Measurements from ENCODE around the gene SYMPK.

SYMPK gene

DNA sequence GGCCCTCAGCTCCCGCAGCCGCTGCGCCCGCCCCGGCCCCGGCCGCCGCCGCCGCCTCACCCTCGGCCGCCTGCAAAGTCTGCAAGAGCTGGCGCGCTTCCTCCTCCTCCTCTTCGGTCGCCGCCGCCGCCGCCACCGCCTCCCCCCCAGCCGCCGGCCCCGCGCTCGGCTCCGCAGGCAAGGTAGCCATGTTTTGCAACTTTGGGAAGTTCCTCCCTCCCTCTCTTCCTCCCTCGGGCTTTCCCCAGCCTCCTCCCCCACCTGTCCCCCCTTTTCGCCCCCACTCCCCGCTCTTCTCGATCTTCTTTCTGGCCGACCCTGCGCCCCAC lies 94.3 kb downstream of the SYMPK start:
- in situ Hi-C loops (cut with HindIII; ENCODE audit: low sequenced_read_pairs), result no loop called here

GRCh38 chr19:45767881-45768654 lies 94.9 kb downstream of the SYMPK start:
- in situ Hi-C loops (cut with HindIII; ENCODE audit: low sequenced_read_pairs), result no loop called here

GRCh38 chr19:45767410-45767880 lies 95.5 kb downstream of the SYMPK start:
- in situ Hi-C loops (cut with HindIII; ENCODE audit: low sequenced_read_pairs), result no loop called here

DNA sequence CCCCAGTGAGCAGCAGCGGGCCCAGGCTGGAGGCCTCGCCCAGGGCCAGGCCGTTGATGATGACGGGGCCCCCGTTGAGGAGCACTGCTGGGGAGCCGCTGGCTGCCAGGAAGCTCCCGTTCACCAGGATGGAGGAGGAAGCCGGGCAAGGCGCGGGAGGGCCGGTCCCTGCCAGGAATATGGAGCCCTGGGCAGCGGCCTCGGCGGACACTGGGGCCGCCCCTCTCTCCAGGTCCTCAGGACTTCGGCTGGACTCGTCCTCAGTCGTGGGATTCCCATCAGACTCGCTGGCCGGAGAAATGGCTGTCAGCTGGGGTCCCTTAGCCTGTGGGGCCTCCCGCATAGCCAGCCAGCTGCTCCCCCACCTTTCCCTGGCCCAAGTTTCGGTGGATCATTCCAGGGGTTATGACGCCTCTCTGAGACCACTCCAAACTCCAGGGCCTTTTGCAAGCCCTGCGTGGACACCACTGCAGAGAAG lies 96.0 kb downstream of the SYMPK start:
- in situ Hi-C loops (cut with HindIII; ENCODE audit: low sequenced_read_pairs), result no loop called here

DNA sequence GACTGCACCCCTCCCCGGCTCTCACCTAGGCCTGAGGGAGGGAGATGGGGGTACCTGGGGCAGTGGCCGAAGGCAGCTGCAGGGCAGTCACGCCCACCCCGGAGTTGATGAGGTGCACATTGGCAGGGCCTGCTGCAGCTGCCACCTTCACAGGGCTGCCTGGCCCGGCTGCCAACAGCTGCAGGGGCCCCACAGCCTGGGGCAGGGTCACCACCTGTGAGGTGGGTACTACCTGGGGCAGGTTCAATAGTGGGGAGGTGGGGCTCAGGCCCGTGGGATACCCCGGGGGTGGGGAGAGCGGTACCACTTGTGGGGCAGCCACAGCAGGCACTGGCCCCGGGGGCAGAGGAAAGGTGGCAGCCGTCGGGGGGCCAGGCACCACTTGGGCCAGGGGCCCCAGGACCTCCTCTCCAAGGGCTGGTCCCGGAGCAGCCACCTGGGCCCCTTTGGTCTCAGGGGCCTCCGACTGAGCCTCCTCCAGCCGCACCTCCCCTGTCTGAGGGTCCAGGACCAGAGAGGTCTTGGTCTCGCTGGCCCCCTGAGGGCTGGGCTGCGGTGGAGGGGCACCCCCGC lies 96.6 kb downstream of the SYMPK start:
- in situ Hi-C loops (cut with HindIII; ENCODE audit: low sequenced_read_pairs), result no loop called here

DNA sequence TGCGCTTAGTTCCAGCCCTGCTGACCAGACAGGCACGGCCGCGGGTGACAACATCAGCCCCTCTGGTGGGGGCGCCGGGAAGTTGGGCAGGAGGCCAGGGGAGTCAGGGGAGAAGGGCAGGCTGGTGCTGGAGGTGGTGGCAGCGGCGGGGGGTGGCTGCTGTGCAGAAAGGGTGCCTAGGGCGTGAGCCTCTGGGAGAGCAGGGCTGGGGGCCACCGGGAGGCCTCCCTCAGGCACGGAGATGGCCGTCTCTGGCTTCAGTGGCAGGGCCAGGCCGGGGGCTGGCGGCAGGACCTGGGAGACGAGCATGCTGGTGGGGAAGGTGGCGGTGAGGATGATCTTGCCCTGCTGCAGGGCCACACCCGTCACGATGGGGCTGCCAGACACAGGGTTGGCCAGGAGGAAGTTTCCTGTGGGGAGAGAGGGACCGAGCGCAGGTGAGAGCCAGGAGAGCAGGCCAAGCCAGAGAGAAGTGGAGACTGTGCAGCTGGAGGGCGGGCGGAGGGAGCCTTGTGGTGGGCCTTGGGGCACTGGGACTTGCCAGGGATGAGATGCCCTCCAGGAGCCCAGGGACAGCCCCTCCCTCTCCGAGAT lies 97.1 kb downstream of the SYMPK start:
- in situ Hi-C loops (cut with HindIII; ENCODE audit: low sequenced_read_pairs), result no loop called here

Measured in DLD1 (cell line).